Aorta (tissue), 5 donors: Measurements from ENCODE around the gene TAX1BP3. TPM values are rescaled to one million over a fixed set of nuclear protein-coding genes. Genes with fewer than 3 reads are reported as not detected.

ENCODE experiments used
- ATAC-seq: fragments of 200-7000 bp; cut with Tn5 transposase; one replicate; pipeline ENCODE4 v1.9.1; 2022; ENCODE audit warnings: moderate library complexity; ENCODE audit not compliant: low FRiP score
- DNase-seq, 2 donors: peaks; one replicate each; pipeline ENCODE4 v3.0.0-alpha.2; 2020
- H3K27ac ChIP-seq, 2 donors: one replicate each; pipeline ENCODE4 v1.5.1; 2013; ENCODE audit warnings: low read length in 2 of 2, mild to moderate bottlenecking in 2 of 2, moderate library complexity in 2 of 2, control low read depth in 1 of 2, inconsistent platforms in 1 of 2, low read depth in 1 of 2
- H3K27me3 ChIP-seq, 2 donors: one replicate each; pipeline ENCODE4 v1.6.1; 2013; ENCODE audit warnings: control low read depth in 1 of 2, low read length in 1 of 2, mild to moderate bottlenecking in 1 of 2, moderate library complexity in 1 of 2; ENCODE audit not compliant: insufficient read depth in 2 of 2, control insufficient read depth in 1 of 2
- H3K36me3 ChIP-seq, 2 donors: one replicate each; pipeline ENCODE4 v1.6.1; 2013; ENCODE audit warnings: control low read depth in 1 of 2, low read length in 1 of 2, mild to moderate bottlenecking in 1 of 2; ENCODE audit not compliant: insufficient read depth in 2 of 2, control insufficient read depth in 1 of 2
- H3K4me1 ChIP-seq, 2 donors: one replicate each; pipeline ENCODE4 v1.6.1; 2013; ENCODE audit warnings: low read length in 2 of 2, control low read depth in 1 of 2, mild to moderate bottlenecking in 1 of 2, moderate library complexity in 1 of 2; ENCODE audit not compliant: insufficient read depth in 2 of 2, control insufficient read depth in 1 of 2
- H3K4me3 ChIP-seq, 2 donors: one replicate each; pipeline ENCODE4 v1.5.1; 2013; ENCODE audit warnings: low read length in 2 of 2, control low read depth in 1 of 2, mild to moderate bottlenecking in 1 of 2
- H3K9me3 ChIP-seq: one replicate; pipeline ENCODE4 v1.6.1; 2013; ENCODE audit warnings: mild to moderate bottlenecking, low read length; ENCODE audit not compliant: control insufficient read depth
- WGBS, 2 donors: extraction: QIAGEN DNeasy Blood & Tissue Kit; methylation state at CpG; one replicate each; pipeline ENCODE4 v1.1.7; 2013; 5-methylcytosine and 5-hydroxymethylcytosine counted together
- intact Hi-C, 2 donors: fragments of 100-400 bp; cut with DNase I; formaldehyde crosslinking; loops; one replicate each; pipeline versions ENCODE4 v1.14.2 to v1.15.0; 2022
- polyA plus RNA-seq, 2 donors: library from polyadenylated mRNA; stranded (reverse); fragments of 200-250 nt; gene quantifications; one replicate each; pipeline ENCODE4 v1.2.3, GENCODE V29; 2013
- total RNA-seq, 2 donors: library from RNA; stranded (reverse); fragmentation: NEBNext Ultra II Directional; extraction: Animal tissue kit (Norgen Biotek cat#: 25700); gene quantifications; one replicate each; pipeline ENCODE4 v1.2.1, GENCODE V29; 2021
- donor health status: healthy with polysubstance abuse.
- donor health status: Bipolar disorder and iron deficiency.
- donor health status: DM: no; HTN: no; CAD: no.
- donor health status: DM: no; HTN: no; CAD: no.
- donor health status: DM: yes; HTN: yes; CAD: no.

Gene TAX1BP3
- total and polyA plus RNA-seq, 4 donors, result 93.2 to 155 (median 105) TPM

DNA sequence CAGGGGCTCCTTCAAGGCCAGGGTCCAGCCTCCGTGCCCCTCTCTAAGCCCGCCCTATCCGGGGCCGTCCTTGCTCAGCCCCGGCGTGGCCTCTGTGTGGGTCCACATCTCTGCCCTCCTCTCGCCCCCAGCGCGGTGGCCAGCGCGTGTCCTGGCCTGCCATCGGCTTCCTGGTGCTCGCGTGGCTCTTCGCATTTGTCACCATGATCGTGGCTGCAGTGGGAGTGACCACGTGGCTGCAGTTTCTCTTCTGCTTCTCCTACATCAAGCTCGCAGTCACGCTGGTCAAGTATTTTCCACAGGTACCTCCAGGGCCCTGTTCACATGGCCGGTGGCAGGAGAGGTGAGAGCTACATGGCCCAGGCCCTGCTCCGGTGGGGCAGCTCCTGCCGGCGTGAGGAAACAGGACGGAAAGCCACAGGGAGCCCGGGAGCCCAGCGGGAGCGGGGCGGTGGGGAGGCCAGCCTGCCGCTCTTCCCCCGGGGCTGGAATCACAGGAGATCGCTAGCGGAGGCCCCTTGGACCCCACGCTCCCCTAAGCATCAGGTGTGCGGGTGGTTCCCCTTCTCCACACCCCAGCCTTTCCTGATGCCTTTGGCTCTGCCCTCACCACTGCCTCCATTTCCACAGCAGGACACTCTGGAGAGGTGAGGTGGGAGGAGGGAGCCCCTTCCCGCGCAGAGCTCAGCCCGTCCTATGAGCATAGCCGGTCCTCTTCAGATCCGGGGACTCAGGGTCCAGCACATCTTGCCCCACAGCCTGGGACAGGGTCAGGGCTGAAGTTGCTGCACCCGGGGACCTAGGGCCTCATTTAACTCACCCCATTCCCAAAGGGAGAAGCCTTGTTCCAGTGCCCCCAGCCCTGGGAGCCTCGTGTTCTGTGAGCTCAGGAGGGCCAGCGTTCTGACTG is 10.2 kb downstream of the TAX1BP3 start:
- intact Hi-C loops, result no loop called here
- H3K27ac ChIP-seq, result no peak overlapping the region
- H3K4me3 ChIP-seq, result no peak overlapping the region
- DNase-seq (no peak), ATAC-seq (no peak)
- H3K27me3 ChIP-seq, result no peaks in the 10 kb centered on the region
- H3K9me3 ChIP-seq, result no peaks in the 10 kb centered on the region
- no peaks in the 10 kb centered on the region for H3K4me1 ChIP-seq
- WGBS, 2 donors, result 89 to 91% methylated on average over 42 of the region's 42 CpGs
- H3K36me3 ChIP-seq, result no peaks in the 10 kb centered on the region

DNA sequence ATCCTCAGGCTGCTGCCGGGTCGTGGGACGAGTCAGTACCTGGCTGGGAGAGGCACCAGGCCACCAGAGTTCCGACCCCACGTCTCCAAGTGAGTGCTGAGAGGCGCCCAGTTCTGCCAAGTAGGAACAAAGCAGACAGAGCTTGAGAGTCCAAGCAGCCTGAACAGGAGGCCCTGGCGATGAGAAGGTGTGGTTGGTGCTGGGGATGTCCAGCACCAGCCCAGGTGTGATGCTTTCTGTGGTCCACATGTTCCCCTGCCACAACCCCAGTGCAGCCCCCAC is 10.8 kb downstream of the TAX1BP3 start:
- H3K36me3 ChIP-seq, result no peaks in the 10 kb centered on the region
- no peak overlapping the region for H3K4me3 ChIP-seq
- H3K27ac ChIP-seq, result no peak overlapping the region
- no peaks in the 10 kb centered on the region for H3K27me3 ChIP-seq
- ATAC-seq, result no peak
- H3K4me1 ChIP-seq, result no peaks in the 10 kb centered on the region
- no peak for DNase-seq
- WGBS, 2 donors, result 83 to 86% methylated on average over 7 of the region's 7 CpGs
- H3K9me3 ChIP-seq, result no peaks in the 10 kb centered on the region
- intact Hi-C loops, result no loop called here

- no peak overlapping the region for H3K4me3 ChIP-seq
- 83 to 86% methylated on average over 15 to 16 of the region's 16 CpGs for WGBS, 2 donors
- intact Hi-C loops, result no loop called here
- H3K27ac ChIP-seq, result no peak overlapping the region
- no peaks in the 10 kb centered on the region for H3K36me3 ChIP-seq
- H3K9me3 ChIP-seq, result no peaks in the 10 kb centered on the region
- no peaks in the 10 kb centered on the region for H3K4me1 ChIP-seq
- no peaks in the 10 kb centered on the region for H3K27me3 ChIP-seq
- ATAC-seq, result no peak
- DNase-seq, result no peak
Measured at GRCh38 chr17:3656755-3657587, 11.4 kb downstream of the TAX1BP3 start.

DNA sequence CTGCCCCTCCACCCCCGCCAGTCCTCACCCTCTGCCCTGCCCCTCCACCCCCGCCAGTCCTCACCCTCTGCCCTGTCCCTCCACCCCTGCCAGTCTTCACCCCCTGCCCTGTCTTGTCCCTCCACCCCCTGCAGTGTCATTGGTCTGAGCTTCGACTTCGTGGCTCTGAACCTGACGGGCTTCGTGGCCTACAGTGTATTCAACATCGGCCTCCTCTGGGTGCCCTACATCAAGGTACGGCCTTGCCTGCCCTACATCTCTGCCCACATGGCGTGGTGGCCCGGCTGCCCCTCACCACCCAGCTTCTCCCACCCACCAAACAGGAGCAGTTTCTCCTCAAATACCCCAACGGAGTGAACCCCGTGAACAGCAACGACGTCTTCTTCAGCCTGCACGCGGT is 12.0 kb downstream of the TAX1BP3 start:
- Histone ChIP-seq H3K27me3 (no peaks in the 10 kb centered on the region), H3K9me3 (no peaks in the 10 kb centered on the region), H3K4me3 (no peak overlapping the region), H3K27ac (no peak overlapping the region), H3K36me3 (no peaks in the 10 kb centered on the region), H3K4me1 (no peaks in the 10 kb centered on the region)
- DNase-seq (no peak), ATAC-seq (no peak)
- intact Hi-C loops, result no loop called here
- WGBS, 2 donors, result 82 to 90% methylated on average over 15 to 16 of the region's 16 CpGs

GRCh38 chr17:3655766-3656165 is 12.6 kb downstream of the TAX1BP3 start:
- H3K4me3 ChIP-seq, result no peak overlapping the region
- no peak for ATAC-seq
- H3K36me3 ChIP-seq, result no peaks in the 10 kb centered on the region
- no peaks in the 10 kb centered on the region for H3K4me1 ChIP-seq
- intact Hi-C loops, result no loop called here
- DNase-seq, result no peak
- no peaks in the 10 kb centered on the region for H3K27me3 ChIP-seq
- H3K27ac ChIP-seq, result no peak overlapping the region
- 81 to 84% methylated on average over 6 to 11 of the region's 11 CpGs for WGBS, 2 donors
- no peaks in the 10 kb centered on the region for H3K9me3 ChIP-seq

- H3K9me3 ChIP-seq, result no peaks in the 10 kb centered on the region
- H3K36me3 ChIP-seq, result no peaks in the 10 kb centered on the region
- intact Hi-C loops, result no loop called here
- no peaks in the 10 kb centered on the region for H3K27me3 ChIP-seq
- no peaks in the 10 kb centered on the region for H3K4me1 ChIP-seq
- ATAC-seq (no peak), DNase-seq (no peak)
- H3K4me3 ChIP-seq, result no peak overlapping the region
- WGBS, 2 donors, result 63 to 68% methylated on average over 20 of the region's 20 CpGs
- H3K27ac ChIP-seq, result no peak overlapping the region
Measured at GRCh38 chr17:3647769-3648555, 20.4 kb downstream of the TAX1BP3 start.

DNA sequence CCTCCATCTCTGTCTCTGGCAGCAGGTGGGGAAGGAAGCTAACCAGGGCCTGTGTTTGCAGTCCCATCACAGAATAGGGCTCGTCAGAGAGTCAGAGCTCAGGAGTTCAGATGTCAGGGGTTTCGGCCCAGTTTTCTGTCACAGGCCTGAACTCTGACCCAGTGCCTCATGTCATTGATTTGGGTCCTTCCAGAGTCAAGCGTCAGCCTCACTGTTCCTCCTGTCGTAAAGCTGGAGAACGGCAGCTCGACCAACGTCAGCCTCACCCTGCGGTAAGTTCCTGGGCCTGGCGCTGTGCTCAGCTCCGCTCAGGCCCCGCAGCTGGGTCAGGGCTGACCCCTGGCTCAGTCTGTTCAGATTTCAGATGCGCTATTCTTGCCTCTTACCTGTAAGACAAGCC is 21.1 kb downstream of the TAX1BP3 start:
- H3K27me3 ChIP-seq, result no peaks in the 10 kb centered on the region
- H3K4me1 ChIP-seq, result no peaks in the 10 kb centered on the region
- no peaks in the 10 kb centered on the region for H3K36me3 ChIP-seq
- H3K27ac ChIP-seq, result no peak overlapping the region
- no peak for ATAC-seq
- 84 to 85% methylated on average over 12 of the region's 12 CpGs for WGBS, 2 donors
- no peak overlapping the region for H3K4me3 ChIP-seq
- DNase-seq, result no peak
- no peaks in the 10 kb centered on the region for H3K9me3 ChIP-seq
- intact Hi-C loops, result no loop called here

GRCh38 chr17:3645310-3645709 is 23.1 kb downstream of the TAX1BP3 start:
- intact Hi-C loops, result no loop called here
- Histone ChIP-seq H3K27me3 (no peaks in the 10 kb centered on the region), H3K9me3 (no peaks in the 10 kb centered on the region), H3K27ac (no peak overlapping the region), H3K4me3 (no peak overlapping the region), H3K4me1 (no peaks in the 10 kb centered on the region), H3K36me3 (peaks cover 0 to 2% of the 10 kb centered on the region in 2 donors)
- no peak for DNase-seq
- 56 to 80% methylated on average over 5 of the region's 5 CpGs for WGBS, 2 donors
- ATAC-seq, result no peak
